ENCODE measurements around the gene FUT4. TPM values are rescaled to one million over a fixed set of nuclear protein-coding genes. Genes with fewer than 3 reads are reported as not detected.

The FUT4 gene
- polyA plus RNA-seq, 1 experiment: 1.9 TPM

DNA sequence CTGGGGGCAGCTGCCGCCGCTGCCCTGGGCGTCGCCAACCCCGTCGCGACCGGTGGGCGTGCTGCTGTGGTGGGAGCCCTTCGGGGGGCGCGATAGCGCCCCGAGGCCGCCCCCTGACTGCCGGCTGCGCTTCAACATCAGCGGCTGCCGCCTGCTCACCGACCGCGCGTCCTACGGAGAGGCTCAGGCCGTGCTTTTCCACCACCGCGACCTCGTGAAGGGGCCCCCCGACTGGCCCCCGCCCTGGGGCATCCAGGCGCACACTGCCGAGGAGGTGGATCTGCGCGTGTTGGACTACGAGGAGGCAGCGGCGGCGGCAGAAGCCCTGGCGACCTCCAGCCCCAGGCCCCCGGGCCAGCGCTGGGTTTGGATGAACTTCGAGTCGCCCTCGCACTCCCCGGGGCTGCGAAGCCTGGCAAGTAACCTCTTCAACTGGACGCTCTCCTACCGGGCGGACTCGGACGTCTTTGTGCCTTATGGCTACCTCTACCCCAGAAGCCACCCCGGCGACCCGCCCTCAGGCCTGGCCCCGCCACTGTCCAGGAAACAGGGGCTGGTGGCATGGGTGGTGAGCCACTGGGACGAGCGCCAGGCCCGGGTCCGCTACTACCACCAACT, 1.0 kb downstream of the FUT4 start:
- ChIA-PET CTCF (interaction anchor here (1.7 kb wide), 1 partner anchor 10 kb away, joined by 6 read pairs; no protein-coding TSS in a partner anchor), POLR2A (no interaction called here)
- no peak for DNase-seq (ENCODE audit: low read depth)
- no peaks in the 10 kb centered on the region; the same call in 1 of the 2 replicates for H3K36me3 ChIP-seq (ENCODE audit: control insufficient read depth, insufficient read depth, low read length)
- H3K4me3 ChIP-seq (ENCODE audit: low read depth, low read length): peak overlapping the region; percentile 53
- H3K27me3 ChIP-seq (ENCODE audit: control insufficient read depth, insufficient read depth, low read length): no peaks in the 10 kb centered on the region
- no peak for TF ChIP-seq CTCF (IDR thresholded peaks at IDR 0.05; ENCODE audit: insufficient read depth, low read depth, low read length)

DNA sequence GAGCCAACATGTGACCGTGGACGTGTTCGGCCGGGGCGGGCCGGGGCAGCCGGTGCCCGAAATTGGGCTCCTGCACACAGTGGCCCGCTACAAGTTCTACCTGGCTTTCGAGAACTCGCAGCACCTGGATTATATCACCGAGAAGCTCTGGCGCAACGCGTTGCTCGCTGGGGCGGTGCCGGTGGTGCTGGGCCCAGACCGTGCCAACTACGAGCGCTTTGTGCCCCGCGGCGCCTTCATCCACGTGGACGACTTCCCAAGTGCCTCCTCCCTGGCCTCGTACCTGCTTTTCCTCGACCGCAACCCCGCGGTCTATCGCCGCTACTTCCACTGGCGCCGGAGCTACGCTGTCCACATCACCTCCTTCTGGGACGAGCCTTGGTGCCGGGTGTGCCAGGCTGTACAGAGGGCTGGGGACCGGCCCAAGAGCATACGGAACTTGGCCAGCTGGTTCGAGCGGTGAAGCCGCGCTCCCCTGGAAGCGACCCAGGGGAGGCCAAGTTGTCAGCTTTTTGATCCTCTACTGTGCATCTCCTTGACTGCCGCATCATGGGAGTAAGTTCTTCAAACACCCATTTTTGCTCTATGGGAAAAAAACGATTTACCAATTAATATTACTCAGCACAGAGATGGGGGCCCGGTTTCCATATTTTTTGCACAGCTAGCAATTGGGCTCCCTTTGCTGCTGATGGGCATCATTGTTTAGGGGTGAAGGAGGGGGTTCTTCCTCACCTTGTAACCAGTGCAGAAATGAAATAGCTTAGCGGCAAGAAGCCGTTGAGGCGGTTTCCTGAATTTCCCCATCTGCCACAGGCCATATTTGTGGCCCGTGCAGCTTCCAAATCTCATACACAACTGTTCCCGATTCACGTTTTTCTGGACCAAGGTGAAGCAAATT, 1.8 kb downstream of the FUT4 start:
- no peak for DNase-seq (ENCODE audit: low read depth)
- POLR2A ChIA-PET: interaction anchor here (0.6 kb wide), 1 partner anchor 1029 kb away, joined by 6 read pairs; no protein-coding TSS in a partner anchor
- Histone ChIP-seq H3K36me3 (ENCODE audit: control insufficient read depth, insufficient read depth, low read length) (no peaks in the 10 kb centered on the region; the same call in 1 of the 2 replicates), H3K27me3 (ENCODE audit: control insufficient read depth, insufficient read depth, low read length) (no peaks in the 10 kb centered on the region), H3K4me3 (ENCODE audit: low read depth, low read length) (peak overlapping the region; percentile 53)
- CTCF ChIA-PET: interaction anchor here (0.9 to 1.7 kb wide), 2 partner anchors 9 to 11 kb away, joined by 3 to 6 read pairs; no protein-coding TSS in a partner anchor
- TF ChIP-seq CTCF (IDR thresholded peaks at IDR 0.05; ENCODE audit: insufficient read depth, low read depth, low read length): no peak

DNA sequence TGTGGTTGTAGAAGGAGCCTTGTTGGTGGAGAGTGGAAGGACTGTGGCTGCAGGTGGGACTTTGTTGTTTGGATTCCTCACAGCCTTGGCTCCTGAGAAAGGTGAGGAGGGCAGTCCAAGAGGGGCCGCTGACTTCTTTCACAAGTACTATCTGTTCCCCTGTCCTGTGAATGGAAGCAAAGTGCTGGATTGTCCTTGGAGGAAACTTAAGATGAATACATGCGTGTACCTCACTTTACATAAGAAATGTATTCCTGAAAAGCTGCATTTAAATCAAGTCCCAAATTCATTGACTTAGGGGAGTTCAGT, 2.4 kb downstream of the FUT4 start:
- ChIA-PET CTCF (interaction anchor here (0.9 to 1.7 kb wide), 2 partner anchors 9 to 11 kb away, joined by 3 to 6 read pairs; no protein-coding TSS in a partner anchor), POLR2A (interaction anchor here (0.6 kb wide), 1 partner anchor 1028 kb away, joined by 6 read pairs; no protein-coding TSS in a partner anchor)
- peak overlapping the region; percentile 53 for H3K4me3 ChIP-seq (ENCODE audit: low read depth, low read length)
- DNase-seq (ENCODE audit: low read depth): no peak
- H3K36me3 ChIP-seq (ENCODE audit: control insufficient read depth, insufficient read depth, low read length): no peaks in the 10 kb centered on the region; the same call in 1 of the 2 replicates
- TF ChIP-seq CTCF (IDR thresholded peaks at IDR 0.05; ENCODE audit: insufficient read depth, low read depth, low read length): no peak
- H3K27me3 ChIP-seq (ENCODE audit: control insufficient read depth, insufficient read depth, low read length): no peaks in the 10 kb centered on the region

GRCh38 chr11:94546886-94547285, 3.2 kb downstream of the FUT4 start:
- DNase-seq (ENCODE audit: low read depth): no peak
- POLR2A ChIA-PET: no interaction called here
- no peaks in the 10 kb centered on the region for H3K27me3 ChIP-seq (ENCODE audit: control insufficient read depth, insufficient read depth, low read length)
- H3K36me3 ChIP-seq (ENCODE audit: control insufficient read depth, insufficient read depth, low read length): no peaks in the 10 kb centered on the region; the same call in 1 of the 2 replicates
- no peak for TF ChIP-seq CTCF (IDR thresholded peaks at IDR 0.05; ENCODE audit: insufficient read depth, low read depth, low read length)
- CTCF ChIA-PET: interaction anchor here (0.7 kb wide), 1 partner anchor 30 kb away, joined by 3 read pairs; no protein-coding TSS in a partner anchor
- no peak overlapping the region for H3K4me3 ChIP-seq (ENCODE audit: low read depth, low read length)

GRCh38 chr11:94549146-94549545, 5.4 kb downstream of the FUT4 start:
- DNase-seq (ENCODE audit: low read depth): no peak
- no peak for TF ChIP-seq CTCF (IDR thresholded peaks at IDR 0.05; ENCODE audit: insufficient read depth, low read depth, low read length)
- H3K36me3 ChIP-seq (ENCODE audit: control insufficient read depth, insufficient read depth, low read length): no peaks in the 10 kb centered on the region; the same call in 1 of the 2 replicates
- ChIA-PET POLR2A (no interaction called here), CTCF (interaction anchor here (1.4 kb wide), 1 partner anchor 10 kb away, joined by 3 read pairs; no protein-coding TSS in a partner anchor)
- no peak overlapping the region for H3K4me3 ChIP-seq (ENCODE audit: low read depth, low read length)
- no peaks in the 10 kb centered on the region for H3K27me3 ChIP-seq (ENCODE audit: control insufficient read depth, insufficient read depth, low read length)
